ENCODE data around the gene CTDP1.

Gene CTDP1

DNA sequence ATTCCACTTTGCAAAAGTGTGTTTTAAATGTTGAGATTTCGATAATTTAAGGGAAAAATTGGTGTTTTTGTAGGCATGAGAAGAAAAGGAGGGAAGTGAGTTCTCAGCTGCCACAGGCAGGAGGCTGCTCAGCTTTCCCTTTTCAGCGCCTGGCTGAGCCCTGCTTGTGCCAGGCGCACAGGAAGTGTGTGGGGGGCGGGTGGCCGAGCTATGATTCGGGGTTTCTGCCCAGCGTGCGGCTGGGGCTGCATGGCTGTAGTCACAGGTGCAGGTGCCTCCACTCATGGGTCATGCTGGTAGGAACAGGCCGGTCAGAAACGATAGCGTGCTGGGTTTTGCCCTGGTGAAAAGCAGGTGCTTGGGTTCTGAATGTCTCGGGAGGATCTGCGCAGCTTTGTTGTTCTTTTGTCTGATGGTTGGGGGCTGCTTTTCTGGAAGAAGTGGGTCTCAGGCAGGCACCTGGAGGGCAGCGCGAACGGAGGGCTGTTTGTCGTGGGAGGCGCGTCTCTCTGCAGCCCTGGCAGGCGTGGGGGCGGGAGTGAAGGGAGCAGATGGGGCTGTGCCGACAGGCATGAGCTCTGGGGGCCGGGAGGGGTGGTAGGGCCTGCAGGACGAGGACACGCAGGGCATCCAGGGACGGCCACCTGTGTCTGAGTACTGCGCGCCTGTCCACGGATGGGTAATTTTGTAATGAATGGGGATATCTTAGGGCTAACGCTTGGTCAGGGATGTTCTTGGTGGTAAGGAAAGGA is 120.2 kb downstream of the CTDP1 start:
- peaks cover 69% of the 10 kb centered on the region for H3K27me3 ChIP-seq (ENCODE audit: insufficient read depth, low read length)
- H2AFZ ChIP-seq (ENCODE audit: low read depth, low read length): no peak overlapping the region
- H3K4me3 ChIP-seq (ENCODE audit: low read length): no peak overlapping the region
- H3K4me1 ChIP-seq (ENCODE audit: insufficient read depth, low read length): peaks cover 7% of the 10 kb centered on the region
- H3K36me3 ChIP-seq (ENCODE audit: insufficient read depth, low read length): no peaks in the 10 kb centered on the region
- H3K9me3 ChIP-seq (ENCODE audit: low read length): no peaks in the 10 kb centered on the region

GRCh38 chr18:79800371-79801180 is 121.0 kb downstream of the CTDP1 start:
- peaks cover 7% of the 10 kb centered on the region for H3K4me1 ChIP-seq (ENCODE audit: insufficient read depth, low read length)
- H2AFZ ChIP-seq (ENCODE audit: low read depth, low read length): no peak overlapping the region
- peaks cover 71% of the 10 kb centered on the region for H3K27me3 ChIP-seq (ENCODE audit: insufficient read depth, low read length)
- no peaks in the 10 kb centered on the region for H3K9me3 ChIP-seq (ENCODE audit: low read length)
- H3K4me3 ChIP-seq (ENCODE audit: low read length): no peak overlapping the region
- H3K36me3 ChIP-seq (ENCODE audit: insufficient read depth, low read length): no peaks in the 10 kb centered on the region

DNA sequence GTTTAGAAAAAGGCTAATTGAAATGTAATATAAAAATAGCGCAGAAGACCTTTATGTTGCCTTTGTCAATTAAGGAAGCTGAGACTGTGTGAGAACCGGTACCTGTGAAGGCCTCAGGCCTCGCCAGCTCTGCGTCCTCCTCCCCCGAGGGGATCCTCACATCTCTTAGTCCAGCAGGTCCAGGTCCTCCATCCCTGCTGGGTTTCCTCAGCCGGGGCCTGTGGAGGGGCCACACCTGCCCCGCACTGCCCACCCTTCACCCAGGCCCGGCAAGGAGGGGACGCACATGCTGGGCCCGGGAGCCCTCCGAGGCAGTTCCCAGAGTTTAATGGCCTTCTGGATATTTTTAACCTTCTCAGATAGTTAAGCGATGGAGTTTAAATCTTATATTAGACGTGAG is 121.6 kb downstream of the CTDP1 start:
- no peak overlapping the region for H3K4me3 ChIP-seq (ENCODE audit: low read length)
- H3K9me3 ChIP-seq (ENCODE audit: low read length): no peaks in the 10 kb centered on the region
- H3K36me3 ChIP-seq (ENCODE audit: insufficient read depth, low read length): no peaks in the 10 kb centered on the region
- peaks cover 7% of the 10 kb centered on the region for H3K4me1 ChIP-seq (ENCODE audit: insufficient read depth, low read length)
- peaks cover 68% of the 10 kb centered on the region for H3K27me3 ChIP-seq (ENCODE audit: insufficient read depth, low read length)
- H2AFZ ChIP-seq (ENCODE audit: low read depth, low read length): no peak overlapping the region

DNA sequence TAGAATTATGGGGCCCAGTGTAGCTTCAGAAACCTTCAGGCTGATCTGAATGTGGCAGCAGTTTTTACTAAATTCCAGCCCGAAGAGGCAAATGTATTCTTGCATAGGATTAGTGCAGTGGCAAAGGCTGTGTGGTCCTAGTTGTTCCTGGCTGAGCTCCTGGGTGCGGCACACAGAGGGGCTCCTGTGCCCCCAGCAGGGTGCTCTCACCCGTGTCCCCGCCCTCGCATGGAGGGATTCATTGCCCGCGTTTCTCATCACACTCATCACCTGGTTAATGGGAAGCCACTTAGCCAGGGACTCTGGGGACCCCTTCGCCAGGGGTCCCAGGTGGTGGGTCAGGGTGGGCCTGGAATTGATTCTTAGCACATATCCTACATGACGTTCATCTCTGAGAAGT is 122.0 kb downstream of the CTDP1 start:
- no peaks in the 10 kb centered on the region for H3K9me3 ChIP-seq (ENCODE audit: low read length)
- peaks cover 64% of the 10 kb centered on the region for H3K27me3 ChIP-seq (ENCODE audit: insufficient read depth, low read length)
- H3K4me3 ChIP-seq (ENCODE audit: low read length): no peak overlapping the region
- no peak overlapping the region for H2AFZ ChIP-seq (ENCODE audit: low read depth, low read length)
- H3K36me3 ChIP-seq (ENCODE audit: insufficient read depth, low read length): no peaks in the 10 kb centered on the region
- H3K4me1 ChIP-seq (ENCODE audit: insufficient read depth, low read length): peaks cover 7% of the 10 kb centered on the region

- H3K9me3 ChIP-seq (ENCODE audit: low read length): no peaks in the 10 kb centered on the region
- no peaks in the 10 kb centered on the region for H3K36me3 ChIP-seq (ENCODE audit: insufficient read depth, low read length)
- no peak overlapping the region for H2AFZ ChIP-seq (ENCODE audit: low read depth, low read length)
- no peak overlapping the region for H3K4me3 ChIP-seq (ENCODE audit: low read length)
- peaks cover 3% of the 10 kb centered on the region for H3K4me1 ChIP-seq (ENCODE audit: insufficient read depth, low read length)
- H3K27me3 ChIP-seq (ENCODE audit: insufficient read depth, low read length): peaks cover 57% of the 10 kb centered on the region
These were observed 122.7 kb downstream of the CTDP1 start for GRCh38 chr18:79802298-79802697.

DNA sequence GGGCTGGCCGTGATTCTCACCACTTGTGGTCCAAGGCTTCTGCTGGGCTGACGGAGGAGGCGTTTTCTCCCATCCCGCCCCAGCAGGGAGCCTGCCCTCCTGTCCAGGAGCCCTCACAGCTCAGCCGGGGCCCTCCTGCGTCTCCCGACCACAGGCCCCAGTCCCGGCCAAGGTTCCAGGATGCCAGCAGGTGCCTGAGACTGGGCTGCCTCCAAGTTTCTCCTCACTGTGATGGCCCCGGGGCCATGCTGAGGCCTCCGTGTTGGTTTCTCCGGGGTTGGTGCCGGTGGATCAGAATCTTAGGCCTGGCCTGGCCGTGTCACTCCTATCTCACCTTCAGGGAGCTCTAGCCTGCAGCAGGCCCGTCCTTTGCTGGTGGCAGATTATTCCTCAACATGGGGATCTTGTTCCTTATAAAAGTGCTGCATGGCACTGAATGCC is 124.0 kb downstream of the CTDP1 start:
- Histone ChIP-seq H3K4me1 (ENCODE audit: insufficient read depth, low read length) (no peaks in the 10 kb centered on the region), H3K36me3 (ENCODE audit: insufficient read depth, low read length) (no peaks in the 10 kb centered on the region), H3K9me3 (ENCODE audit: low read length) (no peaks in the 10 kb centered on the region), H3K27me3 (ENCODE audit: insufficient read depth, low read length) (peaks cover 51% of the 10 kb centered on the region), H3K4me3 (ENCODE audit: low read length) (no peak overlapping the region), H2AFZ (ENCODE audit: low read depth, low read length) (no peak overlapping the region)
